ENCODE measurements around the gene RPGR. TPM values are rescaled to one million over a fixed set of nuclear protein-coding genes. Genes with fewer than 3 reads are reported as not detected.

RPGR gene
- total RNA-seq, 1 experiment from 2014 or later, result 10.4 TPM

DNA sequence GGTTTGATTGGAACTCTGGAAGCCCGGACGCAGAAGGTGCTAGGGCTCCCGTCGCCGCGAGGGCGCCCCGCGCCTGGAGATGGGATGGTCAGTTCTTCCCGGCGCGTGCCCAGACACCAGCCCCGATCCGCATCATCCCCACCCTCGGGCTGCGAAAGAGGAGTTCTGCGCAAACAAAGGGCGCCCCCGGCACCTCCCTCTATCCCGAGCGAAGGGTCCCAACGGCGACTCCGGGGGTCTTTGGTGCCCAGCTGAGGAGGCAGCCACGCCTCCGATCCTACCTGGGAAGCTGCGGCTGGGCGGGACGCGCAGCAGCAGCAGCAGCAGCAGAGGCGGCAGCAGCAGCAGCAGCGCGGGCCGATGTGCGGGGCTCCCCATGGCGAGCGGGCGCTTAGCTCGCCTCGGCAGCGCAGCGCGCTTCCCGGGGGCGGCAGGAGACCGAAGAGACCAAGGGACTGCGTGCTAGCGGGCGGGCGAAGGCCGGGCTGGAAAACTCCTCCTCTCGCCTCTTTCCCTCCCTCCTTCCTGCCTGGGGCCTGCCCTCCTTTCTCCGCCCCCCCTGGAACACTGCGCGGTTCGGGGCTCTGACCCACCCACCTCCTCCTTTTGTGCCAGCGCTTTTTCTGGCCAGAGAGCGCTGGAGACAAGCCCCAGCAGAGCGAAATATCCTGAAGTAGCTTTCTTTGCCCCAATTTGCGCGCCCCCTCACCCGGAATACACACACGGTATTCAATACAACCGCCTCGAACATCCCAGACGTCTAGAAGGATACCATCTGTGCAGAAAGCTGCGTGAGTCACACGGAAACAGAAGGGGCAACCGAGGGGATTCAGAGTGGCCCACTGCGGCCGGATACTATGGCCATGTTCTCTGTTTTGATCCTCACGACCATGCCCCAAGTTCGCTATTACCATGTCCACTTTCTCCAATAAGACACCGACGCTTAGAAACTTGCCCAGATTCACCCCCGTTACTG lies 106.6 kb downstream of the RPGR start, which contains the start of gene SRPX:
SRPX (minus strand) TSS at position 457 of the 976 bp plus-strand sequence; CDS start at position 378, 79 bp downstream.
- H3K9ac ChIP-seq (ENCODE audit: low read length), result peak within 1 kb of the TSS; percentile 52
- no peaks in the 10 kb centered on the region for H3K9me3 ChIP-seq (ENCODE audit: control insufficient read depth in 1 of 2, insufficient read depth in 1 of 2, low read depth in 1 of 2, low read length in 2 of 2)
- H3K4me1 ChIP-seq (ENCODE audit: control insufficient read depth in 1 of 2, insufficient read depth in 2 of 2, low read length in 2 of 2), result peaks cover 0 to 14% of the 10 kb centered on the region in 2 experiments; a peak in 2 of 4 replicates
- POLR2A ChIA-PET, result no interaction called here
- H3K27me3 ChIP-seq (ENCODE audit: insufficient read depth, low read length), result no peaks in the 10 kb centered on the region
- TF ChIP-seq SP1 (IDR thresholded peaks at IDR 0.05; ENCODE audit: low read depth) (no peak), ELF1 (IDR thresholded peaks at IDR 0.05; ENCODE audit: borderline replicate concordance, low read depth) (no peak), POLR2AphosphoS5 (IDR thresholded peaks at IDR 0.05; ENCODE audit: low read depth, low read length) (0 out of 2 replicates have a peak, but pooled peaks have one; percentile 20), EZH2phosphoT487 (IDR thresholded peaks at IDR 0.05; ENCODE audit: borderline replicate concordance) (no peak), ZFX (IDR thresholded peaks at IDR 0.05) (no peak), EGR1 (IDR thresholded peaks at IDR 0.05; ENCODE audit: low read depth) (0 out of 2 replicates have a peak, but pooled peaks have one; percentile 20), SRF (IDR thresholded peaks at IDR 0.05; ENCODE audit: low read depth) (no peak), SIN3A (IDR thresholded peaks at IDR 0.05; ENCODE audit: low read depth) (no peak), CTCF (IDR thresholded peaks at IDR 0.05 in 2 of 3, conservative IDR thresholded peaks at IDR 0.05 in 1 of 3; ENCODE audit: borderline replicate concordance in 1 of 3, insufficient read depth in 1 of 3, low read depth in 2 of 3, low read length in 2 of 3) (no peak)
- TF ChIP-seq, protein P1, sequence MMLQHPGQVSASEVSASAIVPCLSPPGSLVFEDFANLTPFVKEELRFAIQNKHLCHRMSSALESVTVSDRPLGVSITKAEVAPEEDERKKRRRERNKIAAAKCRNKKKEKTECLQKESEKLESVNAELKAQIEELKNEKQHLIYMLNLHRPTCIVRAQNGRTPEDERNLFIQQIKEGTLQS (IDR thresholded peaks at IDR 0.05), result no peak
- TF ChIP-seq, protein P2, sequence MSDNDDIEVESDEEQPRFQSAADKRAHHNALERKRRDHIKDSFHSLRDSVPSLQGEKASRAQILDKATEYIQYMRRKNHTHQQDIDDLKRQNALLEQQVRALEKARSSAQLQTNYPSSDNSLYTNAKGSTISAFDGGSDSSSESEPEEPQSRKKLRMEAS (IDR thresholded peaks at IDR 0.05), result peak; percentile 40; the same call in 1 of the 2 replicates
- H3K9me2 ChIP-seq (ENCODE audit: insufficient read depth), result no peaks in the 10 kb centered on the region
- CTCF ChIA-PET, result interaction anchor here (1.0 to 1.1 kb wide), 2 partner anchors 61 to 106 kb away, joined by 3 read pairs; partner anchors contain the start of gene RPGR
- DNase-seq (ENCODE audit: low read depth, low spot score), result no peak
- peak; percentile 80 for ATAC-seq
- H3K27ac ChIP-seq (ENCODE audit: low read depth, low read length), result peak within 1 kb of the TSS; percentile 36
- no peak within 1 kb of the TSS for H2AFZ ChIP-seq (ENCODE audit: low read depth, low read length, poor library complexity, severe bottlenecking)
- intact Hi-C loops (cut with micrococcal nuclease), result loop anchor here (1.0 kb wide), 1 partner anchor 107 kb away; the partner anchor contains the start of gene RPGR
- H3K4me2 ChIP-seq (ENCODE audit: low read length), result peak within 1 kb of the TSS; percentile 75
- H3K4me3 ChIP-seq (replicated peaks in 1 of 2; ENCODE audit: low read depth in 1 of 2, low read length in 2 of 2), result peak within 1 kb of the TSS; percentile 48 to 58
- RAD21 ChIA-PET (ENCODE audit: low non-redundant PET in 1 of 2, low total read pairs in 2 of 2, uncharacterized antibody in 2 of 2, unreplicated experiment in 2 of 2), result no interaction called here
- H3K36me3 ChIP-seq (ENCODE audit: control insufficient read depth in 1 of 2, insufficient read depth in 2 of 2, low read length in 2 of 2), result no peaks in the 10 kb centered on the region
- H4K20me1 ChIP-seq (ENCODE audit: insufficient read depth), result no peaks in the 10 kb centered on the region
- H3K79me2 ChIP-seq (ENCODE audit: insufficient read depth, low read length), result no peaks in the 10 kb centered on the region
- no TSS peak for BruUV-seq (replicated peaks)
